ENCODE results near the gene LARGE1.
"Not testable (repeated sequence)": the region's sequence is repeated elsewhere in the genome, so short reads cannot be mapped to it uniquely, and the experiment has no call there.

LARGE1 gene

DNA sequence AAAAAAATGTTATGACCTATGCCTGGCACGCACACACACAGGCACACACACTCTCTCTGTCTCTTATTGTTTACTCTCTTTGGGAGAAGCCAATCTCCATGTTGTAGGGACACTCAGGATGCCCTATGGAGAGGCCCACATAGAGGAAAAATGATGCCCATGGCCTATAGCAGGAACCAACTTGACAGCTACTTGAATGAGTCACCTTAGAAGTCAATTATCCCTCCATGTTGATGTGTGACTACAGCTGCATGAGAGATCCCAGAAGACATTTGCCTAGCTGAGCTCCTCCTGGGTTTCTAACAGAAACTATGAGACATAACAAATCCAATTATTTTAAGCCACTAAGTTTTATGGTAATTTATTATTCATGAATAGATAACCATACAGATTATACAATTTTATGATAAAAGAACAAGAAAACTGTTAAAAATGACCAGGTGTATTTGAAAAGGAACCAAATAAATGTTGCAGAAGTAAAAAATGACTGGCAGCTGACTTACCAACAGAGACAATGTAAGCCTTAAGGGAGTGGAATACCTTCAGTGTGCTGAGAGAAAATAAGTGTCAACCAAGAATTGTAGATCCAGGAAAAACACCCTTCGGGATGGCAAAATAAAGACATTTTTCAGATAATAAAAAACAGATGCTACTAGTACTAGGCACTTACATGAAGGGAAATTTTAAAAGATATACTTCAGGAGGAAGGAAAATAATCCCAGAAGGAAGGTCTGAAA, 458.4 kb downstream of the LARGE1 start:
- no peak for DNase-seq

DNA sequence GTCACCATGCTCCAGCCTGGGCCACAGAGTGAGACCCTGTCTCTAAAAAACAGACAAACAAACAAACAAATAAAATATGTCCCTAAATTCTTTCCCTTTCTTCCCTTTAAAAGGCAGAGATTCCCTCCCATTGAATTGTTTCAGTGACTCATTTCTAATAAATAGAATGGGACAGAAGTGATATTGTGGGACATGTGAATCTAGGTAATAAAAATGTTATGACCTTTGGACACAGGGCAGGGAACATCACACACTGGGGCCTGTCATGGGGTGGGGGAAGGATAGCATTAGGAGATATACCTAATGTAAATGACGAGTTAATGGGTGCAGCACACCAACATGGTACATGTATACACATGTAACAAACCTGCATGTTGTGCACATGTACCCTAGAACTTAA, 459.0 kb downstream of the LARGE1 start:
- not testable (repeated sequence) for DNase-seq

DNA sequence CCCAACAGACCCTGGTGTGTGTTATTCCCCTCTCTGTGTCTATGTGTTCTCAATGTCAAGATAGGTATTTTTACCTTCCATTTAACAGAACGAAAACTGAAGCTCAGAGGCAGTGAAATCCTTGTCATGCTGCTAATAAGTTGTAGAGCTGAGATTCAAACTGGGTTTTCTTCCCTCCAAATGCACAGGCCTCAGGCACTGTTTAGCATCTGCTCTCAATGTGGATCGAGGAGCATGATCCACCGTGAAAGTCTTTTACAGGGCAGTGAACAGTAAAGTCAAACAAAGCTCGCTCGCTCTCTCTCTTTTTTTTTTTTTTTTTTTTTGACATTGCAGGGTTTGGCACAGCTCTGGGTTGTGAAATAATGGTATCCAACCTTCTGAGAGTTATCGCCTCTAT, 461.1 kb downstream of the LARGE1 start:
- DNase-seq: no peak

DNA sequence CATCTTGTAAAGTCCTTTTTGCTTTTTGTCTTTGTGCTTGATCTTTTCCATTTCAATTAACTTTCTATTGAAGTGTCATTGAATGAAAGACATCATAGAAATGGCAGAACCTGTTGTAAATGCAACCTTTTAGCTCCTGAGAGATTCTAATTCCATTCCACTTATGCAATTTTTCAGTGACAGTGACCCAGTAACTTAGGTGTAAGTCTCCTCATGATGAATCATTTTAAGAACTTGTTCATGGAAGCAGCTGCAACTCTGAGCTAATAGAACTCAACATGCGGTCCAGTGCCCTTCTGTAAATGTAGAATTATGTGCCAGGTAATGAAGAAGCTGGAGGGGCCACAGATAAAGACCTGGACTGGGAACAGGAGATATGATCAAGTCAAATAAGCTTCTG, 463.8 kb downstream of the LARGE1 start:
- no peak for DNase-seq

DNA sequence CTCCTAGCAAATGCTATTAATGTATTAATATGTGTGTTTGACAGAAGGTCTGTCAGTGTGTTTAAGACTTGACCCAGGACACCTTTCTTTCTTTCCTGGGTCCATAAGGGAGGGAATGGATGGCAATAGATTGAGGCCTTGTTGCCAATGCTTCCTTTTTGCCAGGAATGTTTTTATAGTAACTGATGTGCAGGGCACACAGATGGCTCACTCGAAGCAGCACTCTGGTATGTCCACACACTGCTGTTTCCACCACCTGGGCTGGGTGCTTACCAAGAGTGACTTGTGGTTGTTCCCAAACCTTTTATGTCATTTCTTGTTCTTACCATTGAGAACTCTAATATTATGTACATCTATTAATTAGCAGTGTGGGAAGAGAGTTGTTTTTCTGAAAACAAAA, 465.2 kb downstream of the LARGE1 start:
- DNase-seq: no peak

DNA sequence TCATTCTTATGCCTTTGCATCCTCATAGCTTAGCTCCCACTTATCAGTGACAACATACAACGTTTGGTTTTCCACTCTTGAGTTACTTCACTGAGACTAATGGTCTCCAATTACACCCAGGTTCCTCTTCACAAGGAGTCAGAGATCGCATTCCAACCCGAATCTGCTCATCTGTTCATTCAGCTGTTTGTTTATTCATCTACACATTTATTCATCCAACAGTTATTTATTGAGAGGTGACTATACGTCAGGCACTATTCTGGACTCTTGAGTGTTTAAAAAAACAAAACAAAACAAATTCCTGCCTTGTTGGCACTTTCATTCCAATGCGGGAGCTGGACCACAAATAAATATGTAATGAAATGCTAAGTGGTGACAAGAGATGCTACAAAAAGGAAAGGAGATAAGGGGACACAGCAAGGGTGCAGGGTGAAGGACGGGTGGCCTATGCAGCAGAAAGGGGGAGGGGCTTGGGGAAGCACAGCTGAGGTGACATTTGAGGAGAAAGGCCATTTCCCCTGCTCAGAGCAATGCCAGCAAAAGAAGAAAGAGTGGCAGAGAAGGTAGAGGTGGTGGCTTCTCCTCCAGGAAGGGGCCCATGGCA, 468.3 kb downstream of the LARGE1 start:
- DNase-seq: no peak

DNA sequence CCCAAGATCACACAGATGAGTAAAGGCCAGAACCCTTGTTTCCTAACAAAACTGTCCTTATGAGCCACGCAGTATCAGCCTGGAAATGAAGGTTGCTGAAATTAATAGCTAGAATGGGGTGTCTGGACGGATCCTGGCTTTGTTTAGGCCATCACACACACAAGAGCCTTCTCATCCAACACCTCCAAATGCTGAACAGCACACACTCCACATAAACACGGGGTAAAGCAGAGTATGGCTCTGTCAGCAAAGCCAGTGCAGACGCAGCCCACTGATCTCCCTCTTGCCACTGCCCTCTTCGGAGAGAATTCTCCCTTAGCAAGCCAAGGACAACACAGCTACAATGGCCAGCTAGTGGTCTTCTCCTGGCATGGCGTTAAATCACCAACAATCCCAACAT, 469.5 kb downstream of the LARGE1 start:
- no peak for DNase-seq

DNA sequence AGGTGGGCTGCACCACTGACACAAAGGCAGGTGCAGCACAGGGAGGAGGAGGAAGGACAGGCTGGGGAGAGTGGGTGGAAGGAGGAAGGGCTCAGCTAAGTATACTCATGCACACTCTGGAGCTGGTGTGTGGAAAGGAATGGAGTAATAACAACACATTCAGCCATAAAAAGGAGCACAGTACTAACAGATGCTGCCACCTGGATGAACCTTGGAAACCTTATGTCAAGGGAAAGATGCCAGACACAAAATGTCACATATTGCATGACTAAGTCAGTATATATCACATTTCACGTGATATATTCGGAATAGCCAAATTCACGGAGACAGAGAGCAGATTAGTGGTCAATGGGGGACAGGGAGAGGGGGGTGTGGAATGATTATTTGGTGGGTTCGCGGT, 472.5 kb downstream of the LARGE1 start:
- DNase-seq: no peak

DNA sequence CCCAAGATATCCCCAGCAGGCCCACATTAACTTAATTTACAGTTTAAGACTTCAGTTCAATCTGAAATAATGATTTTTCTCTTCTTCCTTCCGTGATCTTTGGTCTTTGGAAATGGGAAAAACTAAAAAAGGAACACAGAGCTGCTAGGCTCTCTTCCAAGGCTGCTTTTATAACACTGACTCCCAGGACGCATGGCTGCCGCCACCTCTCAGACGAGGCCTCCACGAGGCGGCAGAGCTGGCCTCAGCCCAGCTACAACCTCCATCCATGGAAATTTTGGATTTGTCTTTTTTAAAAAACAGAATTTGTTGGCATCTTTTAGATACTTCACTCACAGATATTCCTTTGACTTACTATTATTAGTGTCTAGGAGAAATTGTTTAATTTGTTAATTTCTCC, 476.6 kb downstream of the LARGE1 start:
- DNase-seq: no peak

DNA sequence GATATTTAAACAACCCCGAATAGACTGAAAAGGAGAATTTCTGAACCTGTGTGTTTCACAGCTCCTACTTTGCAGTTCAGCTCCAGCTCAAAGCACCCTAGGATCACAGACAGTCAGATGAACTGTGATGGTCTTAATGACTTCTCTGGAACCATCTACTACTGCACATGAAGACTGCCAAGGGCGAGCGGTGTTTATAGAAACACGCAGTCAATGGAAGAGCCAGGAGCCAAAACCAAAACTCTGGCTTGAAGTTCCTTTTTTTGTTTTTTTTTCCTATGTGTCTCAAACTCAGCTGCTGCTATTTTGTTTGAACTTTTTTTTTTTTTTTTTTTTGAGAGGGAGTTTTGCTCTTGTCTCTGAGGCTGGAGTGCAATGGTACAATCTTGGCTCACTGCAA, 479.5 kb downstream of the LARGE1 start:
- no peak for DNase-seq

DNA sequence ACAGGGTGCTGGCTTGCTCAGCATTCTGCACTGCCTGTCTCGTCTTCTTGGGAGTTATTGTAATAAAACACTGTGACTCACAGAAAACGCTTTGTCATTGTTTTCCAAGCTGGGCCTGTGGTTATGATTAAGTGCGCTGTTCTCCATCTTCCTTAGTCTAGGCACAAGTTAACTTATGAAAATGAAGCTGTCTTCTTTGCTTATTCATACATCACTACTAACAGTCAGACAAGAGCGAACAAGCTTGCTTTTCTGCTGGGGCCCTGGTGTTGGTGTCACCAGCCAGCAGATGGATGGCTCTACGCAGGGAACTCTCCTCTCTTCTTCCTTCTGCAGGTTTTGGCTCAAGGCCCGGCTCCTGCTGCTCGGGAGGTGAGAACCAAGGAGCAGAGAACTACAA, 482.0 kb downstream of the LARGE1 start:
- no peak for DNase-seq

DNA sequence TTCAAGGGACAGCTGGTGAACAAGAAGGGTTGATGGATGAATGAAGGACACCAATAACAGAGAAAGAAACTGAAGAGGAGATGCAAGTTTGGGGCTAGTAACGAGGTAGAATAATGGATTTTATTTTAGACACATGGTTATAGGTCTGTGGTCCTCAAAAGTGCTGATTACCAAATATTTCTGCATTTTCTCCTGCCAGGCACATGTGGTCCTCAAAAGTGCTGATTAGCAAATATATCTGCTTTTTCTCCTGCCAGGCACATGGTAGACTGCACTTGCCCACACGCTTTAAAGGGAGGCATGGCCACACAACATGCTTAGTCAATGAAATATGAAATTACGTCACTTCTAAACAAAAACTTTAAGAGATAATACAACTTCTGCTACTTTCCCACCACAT, 489.0 kb downstream of the LARGE1 start:
- no peak for DNase-seq

DNA sequence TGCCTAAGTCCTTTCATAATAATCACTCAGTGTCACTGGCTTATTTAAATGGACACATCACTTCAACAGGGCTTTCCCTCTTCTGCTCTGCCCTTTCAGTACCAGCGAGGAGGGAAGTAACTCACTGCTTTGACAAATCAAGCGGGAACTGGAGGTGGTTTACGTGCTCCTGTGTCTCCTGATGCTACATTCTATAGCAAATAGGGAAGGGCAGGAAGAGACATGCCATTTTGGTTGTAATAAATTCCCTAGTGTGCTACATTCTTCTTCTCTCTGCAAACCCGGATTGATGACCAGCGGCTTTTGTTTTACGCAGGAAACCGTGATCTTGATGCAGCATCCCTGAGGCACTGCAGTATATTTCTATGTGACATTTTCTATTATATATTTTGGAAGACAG, 491.0 kb downstream of the LARGE1 start:
- DNase-seq: no peak

DNA sequence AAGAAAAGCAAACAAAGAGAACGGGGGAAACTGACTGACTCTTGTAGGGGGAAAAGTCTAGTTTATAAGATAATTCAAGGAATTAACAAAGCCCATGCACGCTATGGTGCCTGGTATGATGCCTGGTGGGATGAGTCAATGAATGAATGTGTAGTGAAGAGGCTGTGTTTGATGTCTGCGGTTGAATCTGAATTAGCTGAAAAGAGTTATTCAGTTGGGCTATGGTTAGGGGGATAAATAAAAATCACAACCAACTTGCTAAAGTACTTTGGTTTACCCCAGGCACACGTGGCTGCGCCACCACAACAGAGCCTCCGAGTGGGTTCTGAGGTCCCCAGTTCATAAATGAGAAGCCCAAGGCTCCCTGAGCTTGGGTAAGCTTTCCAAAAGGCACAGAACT, 492.8 kb downstream of the LARGE1 start:
- no peak for DNase-seq

DNA sequence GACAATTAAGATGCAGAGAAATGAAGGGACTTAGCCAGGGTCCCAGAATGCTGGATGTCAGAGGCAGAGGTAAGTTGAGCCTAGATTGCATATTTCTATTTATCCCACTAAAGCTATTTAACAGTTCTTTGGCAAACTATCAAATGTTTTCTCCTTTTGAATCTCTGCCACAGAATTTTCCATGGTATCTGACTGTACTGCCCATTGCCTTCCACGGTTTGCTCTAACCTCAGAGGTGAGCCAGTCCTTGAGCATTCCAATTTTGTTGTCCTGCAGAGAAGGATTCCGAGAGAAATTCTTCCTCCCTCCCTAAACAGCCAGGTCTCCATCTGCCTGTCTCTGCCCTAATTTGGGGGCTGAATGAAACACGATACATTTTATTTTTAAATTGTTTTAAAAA, 493.8 kb downstream of the LARGE1 start:
- no peak for DNase-seq

DNA sequence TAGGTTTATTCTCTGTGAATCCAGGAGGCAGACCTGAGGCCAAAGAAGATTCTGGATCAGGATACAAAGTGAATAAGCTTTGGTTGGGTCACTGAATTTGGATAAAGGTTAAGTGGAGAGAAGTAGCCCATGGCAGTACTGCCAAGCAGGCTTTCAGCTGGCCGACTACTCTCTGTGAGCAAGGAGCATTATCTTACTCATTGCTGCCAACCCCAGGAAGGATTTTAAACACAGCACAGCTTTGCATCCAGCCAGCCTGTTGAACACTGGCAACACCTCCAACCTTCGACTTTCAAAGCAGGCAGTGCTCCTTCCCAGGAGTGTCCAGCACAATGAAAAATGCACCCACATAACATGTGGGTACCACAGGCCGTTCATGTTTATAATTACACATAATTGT, 498.4 kb downstream of the LARGE1 start:
- DNase-seq: no peak

DNA sequence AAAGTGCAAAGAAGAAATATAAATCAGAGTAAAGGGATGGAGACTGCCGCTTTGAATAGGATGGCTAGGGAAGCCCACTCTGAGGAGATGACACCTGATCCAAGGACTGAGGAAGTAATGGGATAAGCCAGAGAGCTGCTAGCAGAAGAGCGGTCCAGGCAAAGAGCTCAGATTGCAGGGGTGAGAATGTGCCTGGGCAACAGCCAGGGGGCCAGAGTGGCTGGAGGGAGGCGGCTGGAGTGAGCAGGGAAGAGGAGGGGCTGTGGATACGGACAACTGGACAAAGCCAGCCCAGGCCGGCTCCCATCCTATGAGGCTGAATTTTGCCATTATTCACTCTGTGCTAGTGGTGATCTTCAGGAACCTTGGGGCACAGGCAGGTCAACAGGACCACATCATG, 501.8 kb downstream of the LARGE1 start:
- no peak for DNase-seq

DNA sequence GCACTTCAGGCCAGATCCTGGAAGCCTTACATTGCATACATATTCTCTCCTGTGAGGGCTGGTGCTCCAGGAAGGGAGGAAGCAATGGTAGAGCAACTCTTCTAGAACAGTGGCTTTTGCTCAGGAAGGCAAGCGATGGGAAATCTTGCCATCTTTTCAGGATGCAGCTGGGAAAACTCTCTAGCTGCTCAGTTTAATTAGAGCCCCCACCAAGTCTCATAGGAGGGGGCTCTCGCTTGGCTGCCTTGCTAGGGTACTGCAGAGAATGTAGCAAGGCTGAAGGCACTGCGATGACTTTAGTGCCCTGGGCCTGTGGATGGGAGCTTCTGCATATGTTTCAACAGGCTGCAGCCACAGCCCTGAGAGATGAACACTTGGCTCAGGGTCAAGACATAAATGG, 504.9 kb downstream of the LARGE1 start:
- no peak for DNase-seq

DNA sequence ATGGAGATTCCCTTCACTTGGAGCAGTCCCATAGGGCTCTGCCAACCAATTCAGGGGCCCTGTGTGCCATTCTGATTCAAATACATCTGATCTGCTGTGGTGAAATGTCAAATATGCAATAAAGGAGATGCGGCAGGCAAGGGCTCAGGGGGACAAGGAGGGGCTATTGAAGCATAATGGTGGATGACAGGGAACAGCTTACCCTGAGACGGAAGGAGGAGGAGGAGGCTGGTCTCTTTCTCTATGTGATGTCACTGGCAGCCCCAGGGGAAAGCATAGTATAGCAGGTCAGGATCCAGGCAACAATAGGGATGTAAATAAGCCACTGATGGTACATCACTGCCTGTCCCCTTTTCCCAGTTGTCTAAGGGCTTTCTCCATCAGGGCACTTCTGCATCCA, 511.2 kb downstream of the LARGE1 start:
- DNase-seq: no peak

DNA sequence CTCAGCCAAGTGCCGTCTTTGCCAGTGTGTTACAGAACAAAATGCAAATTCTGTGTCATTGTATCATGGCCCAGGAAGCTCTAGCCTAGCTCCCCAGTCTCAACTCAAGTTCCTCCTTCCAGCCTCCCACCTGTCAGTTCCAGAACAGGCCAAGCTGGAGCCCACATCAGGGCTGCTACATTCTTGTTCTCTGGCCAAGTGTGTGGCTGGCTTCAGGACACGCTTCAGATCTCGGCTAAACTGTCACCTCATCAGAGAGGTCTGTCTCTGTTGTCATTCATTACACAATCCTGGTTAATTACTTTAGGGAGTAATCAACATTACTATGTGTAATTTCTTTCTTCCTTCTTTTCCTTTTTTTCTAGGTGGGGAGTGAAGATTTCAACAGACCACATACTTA, 515.1 kb downstream of the LARGE1 start:
- DNase-seq: no peak

DNA sequence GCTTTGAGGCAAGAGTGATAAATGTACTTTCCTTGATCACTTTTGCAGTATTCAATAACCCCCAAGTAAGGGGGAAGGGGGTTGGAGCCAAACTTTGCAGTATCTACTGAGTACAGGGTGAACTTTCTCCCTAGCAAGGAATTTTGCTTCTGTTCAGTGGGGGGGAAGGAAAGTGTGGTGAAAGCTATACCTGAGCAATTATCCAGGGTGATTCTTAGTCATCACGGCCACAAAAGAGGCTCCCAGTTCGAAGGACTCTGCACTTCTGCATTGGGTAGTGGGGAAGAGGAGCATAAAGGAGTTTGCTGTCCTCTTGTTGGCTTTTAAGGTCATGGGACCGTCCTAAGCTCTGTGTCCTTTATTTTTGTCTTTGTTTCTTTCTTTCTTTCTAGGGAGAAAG, 515.6 kb downstream of the LARGE1 start:
- no peak for DNase-seq

DNA sequence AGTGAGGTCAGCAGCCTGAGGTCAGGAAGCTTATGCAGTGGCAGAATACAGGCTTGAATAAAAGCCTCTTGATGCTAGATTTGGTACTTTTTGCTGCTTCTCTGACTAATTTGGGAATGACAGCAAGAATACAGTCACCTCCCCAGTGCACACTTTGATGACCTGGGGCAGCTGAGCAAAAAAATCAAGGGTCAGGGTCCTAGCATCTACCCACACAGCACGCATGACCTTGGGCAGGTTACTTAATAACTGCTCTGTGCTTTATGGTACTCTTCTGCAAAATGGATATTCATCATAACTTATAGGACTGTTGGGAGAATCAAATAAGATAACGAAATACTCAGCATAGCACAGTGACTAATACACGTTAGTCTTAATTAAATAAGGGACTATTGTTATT, 518.0 kb downstream of the LARGE1 start:
- no peak for DNase-seq

DNA sequence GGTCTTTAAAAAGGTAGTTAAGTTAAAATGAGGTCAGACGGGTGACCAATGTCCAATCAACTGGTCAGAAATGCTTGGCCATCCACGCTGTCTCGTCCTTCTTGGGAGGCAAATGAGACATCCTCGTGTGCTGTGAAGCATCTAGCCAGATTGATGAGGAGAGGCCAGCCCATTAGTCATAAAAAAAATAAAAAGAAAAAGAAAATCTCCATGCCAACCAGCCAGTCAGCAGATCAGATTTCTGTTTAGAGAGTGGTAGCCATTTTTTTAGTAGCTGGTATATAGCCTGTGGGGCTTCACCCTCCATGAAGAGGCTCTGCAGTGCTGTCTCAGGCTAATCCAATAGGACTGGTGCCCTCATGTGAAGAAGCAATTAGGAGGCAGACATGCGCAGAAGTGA, 519.0 kb downstream of the LARGE1 start:
- DNase-seq: no peak

DNA sequence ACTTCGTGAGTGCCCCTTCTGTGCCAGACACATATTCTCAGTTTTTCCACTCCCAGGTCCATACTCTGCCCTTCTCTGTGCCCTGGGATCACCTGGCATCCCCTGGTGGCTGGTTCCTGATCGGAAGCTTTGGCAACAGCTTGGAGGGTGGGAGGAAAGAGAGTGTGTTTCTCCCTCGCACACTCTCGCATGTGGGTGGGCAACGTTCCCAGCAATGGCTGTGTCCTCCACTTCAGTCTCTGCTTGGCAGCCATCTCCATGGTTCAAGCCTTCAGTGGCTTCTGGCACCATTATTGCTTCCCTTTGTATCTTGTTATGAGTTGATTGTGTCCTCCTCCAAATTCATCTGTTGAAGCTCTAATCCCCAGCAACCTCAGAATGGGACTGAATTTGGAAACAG, 519.4 kb downstream of the LARGE1 start:
- DNase-seq: no peak

All from NCI-H2107 (cell line).